Loucy (cell line): ENCODE results near the gene ANO6.
"Not testable (repeated sequence)": the region's sequence is repeated elsewhere in the genome, so short reads cannot be mapped to it uniquely, and the experiment has no call there.

Experiments
- H2AFZ ChIP-seq: fragments of 200-600 bp; sonication (generic); 2 replicates; pipeline ENCODE4 v1.6.0; 2016; ENCODE audit warnings: antibody characterized with exemption, mild to moderate bottlenecking, low read length, moderate library complexity
- H3F3A ChIP-seq: fragments of 200-600 bp; 2 replicates; pipeline ENCODE4 v1.6.0; 2016; ENCODE audit warnings: antibody characterized with exemption, low read depth, mild to moderate bottlenecking
- H3K27me3 ChIP-seq: fragments of 200-600 bp; sonication (generic); 2 replicates; pipeline ENCODE4 v1.6.1; 2014; ENCODE audit warnings: low read length, mild to moderate bottlenecking; ENCODE audit not compliant: insufficient read depth, poor library complexity, severe bottlenecking
- H3K36me3 ChIP-seq: fragments of 200-600 bp; sonication (generic); 2 replicates; pipeline ENCODE4 v1.6.1; 2016; ENCODE audit warnings: low read length; ENCODE audit not compliant: insufficient read depth
- H3K4me1 ChIP-seq: fragments of 200-600 bp; sonication (generic); 2 replicates; pipeline ENCODE4 v1.5.1; 2014; ENCODE audit warnings: low read length, mild to moderate bottlenecking; ENCODE audit not compliant: insufficient read depth, poor library complexity, severe bottlenecking
- H3K4me2 ChIP-seq: fragments of 200-600 bp; sonication (generic); 2 replicates; pipeline ENCODE4 v1.6.0; 2014; ENCODE audit warnings: antibody characterized with exemption, low read length, low read depth, mild to moderate bottlenecking; ENCODE audit not compliant: poor library complexity, severe bottlenecking
- H3K4me3 ChIP-seq: fragments of 200-600 bp; sonication (generic); 2 replicates; pipeline ENCODE4 v1.5.1; 2014; ENCODE audit warnings: low read length, mild to moderate bottlenecking, mixed read lengths; ENCODE audit not compliant: poor library complexity, severe bottlenecking
- H3K79me2 ChIP-seq: fragments of 200-600 bp; sonication (generic); 2 replicates; pipeline ENCODE4 v1.6.1; 2014; ENCODE audit warnings: low read length; ENCODE audit not compliant: insufficient read depth
- H3K9ac ChIP-seq: fragments of 200-600 bp; sonication (generic); 2 replicates; pipeline ENCODE4 v1.6.0; 2014; ENCODE audit warnings: mild to moderate bottlenecking, low read depth, low read length, moderate library complexity; ENCODE audit not compliant: poor library complexity, severe bottlenecking
- H3K9me2 ChIP-seq: fragments of 200-600 bp; sonication (generic); replicated peaks from 2 replicates; pipeline ENCODE4 v1.6.1; 2016; ENCODE audit warnings: low read depth, low read length, mixed read lengths
- H3K9me3 ChIP-seq: fragments of 200-600 bp; sonication (generic); 2 replicates; pipeline ENCODE4 v1.6.1; 2014; ENCODE audit warnings: mild to moderate bottlenecking, antibody characterized with exemption, low read length, low read depth; ENCODE audit not compliant: insufficient read depth
- H4K20me1 ChIP-seq: fragments of 200-600 bp; sonication (generic); 2 replicates; pipeline ENCODE4 v1.6.0; 2014; ENCODE audit warnings: antibody characterized with exemption, low read length, mild to moderate bottlenecking; ENCODE audit not compliant: insufficient read depth, poor library complexity, severe bottlenecking
- EZH2phosphoT487 ChIP-seq: fragments of 200-600 bp; IDR thresholded peaks from 2 replicates; pipeline ENCODE4 v1.6.1; 2018; ENCODE audit warnings: antibody characterized with exemption, mild to moderate bottlenecking, moderate library complexity, borderline replicate concordance
- TF ChIP-seq, protein P1 (sequence below): fragments of 200-600 bp; sonication (generic); conservative IDR thresholded peaks from 2 replicates; pipeline ENCODE4 v1.5.1; 2014; ENCODE audit warnings: mild to moderate bottlenecking, antibody characterized with exemption, low read length

The ANO6 gene

GRCh38 chr12:45312012-45312411, 96.1 kb downstream of the ANO6 start:
- peaks cover 10% of the 10 kb centered on the region; the same call in 1 of the 2 replicates for H3K36me3 ChIP-seq
- H3K79me2 ChIP-seq = no peaks in the 10 kb centered on the region; the same call in 1 of the 2 replicates
- no peak overlapping the region for H3K4me3 ChIP-seq
- no peaks in the 10 kb centered on the region for H3K9me3 ChIP-seq
- H4K20me1 ChIP-seq = no peaks in the 10 kb centered on the region
- H3K4me2 ChIP-seq = no peak overlapping the region
- H3K9ac ChIP-seq = no peak overlapping the region
- no peaks in the 10 kb centered on the region for H3K9me2 ChIP-seq
- H3K4me1 ChIP-seq = peaks cover 4% of the 10 kb centered on the region
- H2AFZ ChIP-seq = no peak overlapping the region
- TF ChIP-seq, protein P1, sequence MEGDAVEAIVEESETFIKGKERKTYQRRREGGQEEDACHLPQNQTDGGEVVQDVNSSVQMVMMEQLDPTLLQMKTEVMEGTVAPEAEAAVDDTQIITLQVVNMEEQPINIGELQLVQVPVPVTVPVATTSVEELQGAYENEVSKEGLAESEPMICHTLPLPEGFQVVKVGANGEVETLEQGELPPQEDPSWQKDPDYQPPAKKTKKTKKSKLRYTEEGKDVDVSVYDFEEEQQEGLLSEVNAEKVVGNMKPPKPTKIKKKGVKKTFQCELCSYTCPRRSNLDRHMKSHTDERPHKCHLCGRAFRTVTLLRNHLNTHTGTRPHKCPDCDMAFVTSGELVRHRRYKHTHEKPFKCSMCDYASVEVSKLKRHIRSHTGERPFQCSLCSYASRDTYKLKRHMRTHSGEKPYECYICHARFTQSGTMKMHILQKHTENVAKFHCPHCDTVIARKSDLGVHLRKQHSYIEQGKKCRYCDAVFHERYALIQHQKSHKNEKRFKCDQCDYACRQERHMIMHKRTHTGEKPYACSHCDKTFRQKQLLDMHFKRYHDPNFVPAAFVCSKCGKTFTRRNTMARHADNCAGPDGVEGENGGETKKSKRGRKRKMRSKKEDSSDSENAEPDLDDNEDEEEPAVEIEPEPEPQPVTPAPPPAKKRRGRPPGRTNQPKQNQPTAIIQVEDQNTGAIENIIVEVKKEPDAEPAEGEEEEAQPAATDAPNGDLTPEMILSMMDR = no peak
- TF ChIP-seq EZH2phosphoT487 = no peak
- H3K27me3 ChIP-seq = no peaks in the 10 kb centered on the region
- no peaks in the 10 kb centered on the region for H3F3A ChIP-seq

DNA sequence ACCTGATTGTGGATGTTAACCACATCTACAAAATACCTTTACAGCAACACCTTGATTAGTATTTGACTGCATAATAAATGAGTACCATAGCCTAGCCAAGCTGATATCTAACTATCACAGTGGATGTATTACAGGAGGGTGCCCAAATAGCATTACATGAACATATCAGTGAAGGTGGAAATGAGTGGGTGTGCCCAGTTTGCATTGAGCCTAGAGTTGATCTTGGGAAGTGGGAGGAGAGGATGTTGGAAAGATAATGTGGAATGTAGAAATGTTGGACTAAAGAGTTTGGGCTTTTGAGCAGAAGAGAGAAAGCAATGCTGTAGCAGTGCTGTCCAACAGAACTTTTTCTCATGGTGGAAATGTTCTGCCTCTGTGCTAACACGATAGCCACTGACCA, 98.9 kb downstream of the ANO6 start:
- H3K27me3 ChIP-seq = no peaks in the 10 kb centered on the region
- TF ChIP-seq, protein P1 = no peak
- no peak for TF ChIP-seq EZH2phosphoT487
- H4K20me1 ChIP-seq = no peaks in the 10 kb centered on the region
- H2AFZ ChIP-seq = no peak overlapping the region
- no peak overlapping the region for H3K4me2 ChIP-seq
- no peaks in the 10 kb centered on the region for H3K9me3 ChIP-seq
- H3K79me2 ChIP-seq = no peaks in the 10 kb centered on the region; the same call in 1 of the 2 replicates
- peaks cover 4% of the 10 kb centered on the region for H3K4me1 ChIP-seq
- peaks cover 10% of the 10 kb centered on the region; the same call in 1 of the 2 replicates for H3K36me3 ChIP-seq
- H3K9ac ChIP-seq = no peak overlapping the region
- no peaks in the 10 kb centered on the region for H3F3A ChIP-seq
- H3K4me3 ChIP-seq = no peak overlapping the region
- no peaks in the 10 kb centered on the region for H3K9me2 ChIP-seq

DNA sequence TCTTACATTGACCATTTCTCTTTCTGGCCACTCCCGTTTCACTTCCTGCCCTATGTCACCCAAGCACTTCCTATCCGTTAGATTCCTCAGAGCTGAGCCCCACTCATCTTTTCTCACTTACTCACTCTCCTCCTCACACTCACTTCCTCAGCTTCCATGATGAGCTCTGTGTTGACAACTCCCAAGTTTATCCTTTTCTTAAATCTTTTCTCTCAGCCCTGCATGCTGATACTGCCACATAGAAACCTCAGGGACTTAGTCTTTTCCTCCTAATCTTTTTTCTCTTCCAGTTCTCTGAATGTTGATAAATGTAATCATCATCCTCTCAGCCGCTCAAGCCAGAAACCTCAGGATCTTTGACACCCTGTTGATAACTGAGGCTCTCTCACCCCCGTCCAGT, 99.6 kb downstream of the ANO6 start:
- H3K79me2 ChIP-seq = no peaks in the 10 kb centered on the region; the same call in 1 of the 2 replicates
- peaks cover 10% of the 10 kb centered on the region; the same call in 1 of the 2 replicates for H3K36me3 ChIP-seq
- H4K20me1 ChIP-seq = no peaks in the 10 kb centered on the region
- no peak overlapping the region for H3K4me2 ChIP-seq
- H3K4me3 ChIP-seq = no peak overlapping the region
- H3K9me3 ChIP-seq = no peaks in the 10 kb centered on the region
- TF ChIP-seq, protein P1 = no peak
- TF ChIP-seq EZH2phosphoT487 = no peak
- no peaks in the 10 kb centered on the region for H3K27me3 ChIP-seq
- no peaks in the 10 kb centered on the region for H3F3A ChIP-seq
- H3K4me1 ChIP-seq = no peaks in the 10 kb centered on the region
- no peak overlapping the region for H3K9ac ChIP-seq
- no peak overlapping the region for H2AFZ ChIP-seq
- no peaks in the 10 kb centered on the region for H3K9me2 ChIP-seq

- H3K4me1 ChIP-seq, H3F3A ChIP-seq, H3K4me2 ChIP-seq, H4K20me1 ChIP-seq, H3K27me3 ChIP-seq, H3K9me3 ChIP-seq, H3K9ac ChIP-seq, H2AFZ ChIP-seq, H3K79me2 ChIP-seq, H3K4me3 ChIP-seq, H3K9me2 ChIP-seq: not testable (repeated sequence)
- peaks cover 10% of the 10 kb centered on the region; the same call in 1 of the 2 replicates for H3K36me3 ChIP-seq
Observed at GRCh38 chr12:45317261-45317660, 101.4 kb downstream of the ANO6 start.
